OCI-LY3 (cell line): Measurements from ENCODE around the gene IRF2.

Source experiments
- CTCF ChIP-seq: fragments of 200-600, 300-600 bp; sonication (generic); IDR thresholded peaks from 2 replicates; pipeline ENCODE4 v1.5.1; 2014; ENCODE audit warnings: antibody characterized with exemption, low read length, low read depth
- EZH2phosphoT487 ChIP-seq: fragments of 200-600 bp; shearing (Covaris generic); IDR thresholded peaks from 2 replicates; pipeline ENCODE4 v1.6.1; 2018; ENCODE audit warnings: antibody characterized with exemption, mixed run types, low read depth

DNA sequence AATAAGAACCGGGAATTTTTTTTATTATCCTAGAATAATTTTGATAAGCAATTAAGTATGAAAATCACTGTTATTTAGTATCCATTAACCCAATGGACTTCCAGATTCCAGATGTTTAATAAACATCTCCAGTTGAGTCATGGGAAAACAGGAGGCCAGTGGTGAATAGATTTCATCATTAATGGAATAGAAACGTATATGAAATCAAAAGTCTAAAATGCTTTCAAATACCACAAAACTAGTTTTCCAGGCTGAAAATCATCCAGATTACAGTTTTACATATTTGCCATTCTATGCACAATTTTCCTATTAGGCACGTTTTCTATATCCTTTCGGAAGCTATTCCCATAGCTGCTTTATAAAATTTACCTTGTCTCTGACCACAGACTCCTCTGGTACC, 35.0 kb downstream of the IRF2 start:
- TF ChIP-seq CTCF (no peak), EZH2phosphoT487 (no peak)
